Suppressor macrophage (primary cell): ENCODE measurements around the gene SOS2.
A peak's percentile ranks its signal among the peaks of the same experiment; 100 is the strongest.
"Not testable (repeated sequence)": the region's sequence is repeated elsewhere in the genome, so short reads cannot be mapped to it uniquely, and the experiment has no call there.

Experiments used
- DNase-seq, 4 experiments: peaks; one replicate each; pipeline ENCODE4 v3.0.0-alpha.2; 2020 to 2022

Gene SOS2

DNA sequence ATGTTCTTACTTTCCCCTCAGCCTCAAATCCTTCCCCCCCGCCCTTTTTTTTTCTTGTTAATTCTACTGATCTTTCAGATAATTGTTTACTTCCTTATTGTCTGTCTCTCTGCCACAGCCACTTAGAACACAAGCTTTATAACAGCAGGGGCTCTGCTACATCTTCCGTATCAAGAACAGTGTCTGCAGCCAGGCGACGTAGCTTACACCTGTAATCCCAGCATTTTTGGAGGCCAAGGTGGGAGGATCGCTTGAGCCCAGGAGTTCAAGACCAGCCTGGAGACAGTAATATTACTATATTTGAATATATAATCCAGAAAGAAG, 5.4 kb downstream of the SOS2 start:
- peak in 2 of 4 experiments; percentile 11 to 23 for DNase-seq

DNA sequence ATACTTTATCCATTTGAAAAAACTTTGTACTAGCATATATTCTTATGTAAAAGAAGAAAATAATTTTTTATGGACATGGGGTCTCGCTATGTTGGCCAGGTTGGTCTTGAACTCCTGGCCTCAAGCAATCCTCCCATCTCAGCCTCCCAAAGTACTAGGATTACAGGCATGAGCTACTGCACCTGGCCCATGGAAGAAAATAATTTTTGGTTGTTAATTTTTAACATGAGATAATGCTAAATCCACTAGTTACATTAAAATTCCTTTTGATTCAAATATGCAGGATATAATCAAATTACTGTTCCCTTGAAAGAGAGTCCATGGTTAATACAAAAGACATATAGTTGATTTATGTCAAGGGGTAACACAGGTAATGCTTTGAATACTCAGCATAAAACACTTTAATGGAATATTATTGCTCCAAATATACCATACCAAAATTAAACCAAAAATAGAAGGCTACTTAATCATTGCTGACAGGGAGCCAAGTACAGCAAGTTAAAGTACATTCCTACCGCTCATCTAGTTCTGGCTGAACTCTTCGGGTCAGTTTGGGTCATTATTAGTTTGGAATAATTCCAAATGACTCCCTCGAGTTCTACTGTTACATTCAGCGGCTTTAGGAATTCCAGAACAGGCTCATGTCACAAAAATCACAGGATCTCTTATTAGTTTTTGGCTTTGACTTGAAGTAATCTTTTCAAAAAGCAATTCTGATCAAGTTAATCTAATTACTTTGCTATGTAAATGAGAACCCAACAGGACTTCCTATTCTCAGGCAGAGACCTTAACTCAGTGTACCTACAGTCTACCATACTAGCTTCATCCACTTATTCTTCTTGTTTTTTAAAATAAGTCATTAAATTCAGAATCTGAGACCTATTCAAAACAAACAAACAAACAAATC, 6.1 kb downstream of the SOS2 start:
- DNase-seq = no peak

DNA sequence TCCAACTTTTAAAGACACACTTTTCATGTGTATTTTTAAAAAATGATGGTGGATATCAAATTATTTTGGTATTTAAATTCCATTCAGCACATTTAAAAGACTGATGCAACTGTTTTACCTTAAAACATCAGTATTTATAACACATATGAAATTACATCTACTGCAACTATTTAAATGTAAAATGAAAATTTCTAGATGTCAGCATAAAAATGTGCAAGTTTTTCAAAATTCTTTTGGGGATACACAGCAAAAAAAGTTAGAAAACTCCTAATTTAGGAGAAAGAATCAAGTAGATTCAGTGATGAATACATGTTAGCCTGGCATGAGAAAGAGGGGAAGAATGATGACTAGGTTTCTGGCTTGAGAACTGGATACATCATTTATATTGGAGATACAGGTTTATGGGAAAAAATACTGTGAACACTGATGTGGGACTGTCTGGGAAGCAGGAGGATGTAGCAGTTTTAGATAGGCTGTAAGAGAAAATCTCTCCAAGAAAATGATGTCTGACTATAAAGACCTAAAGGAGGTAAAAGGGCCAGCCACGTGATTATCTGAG, 9.2 kb downstream of the SOS2 start:
- DNase-seq = no peak

DNA sequence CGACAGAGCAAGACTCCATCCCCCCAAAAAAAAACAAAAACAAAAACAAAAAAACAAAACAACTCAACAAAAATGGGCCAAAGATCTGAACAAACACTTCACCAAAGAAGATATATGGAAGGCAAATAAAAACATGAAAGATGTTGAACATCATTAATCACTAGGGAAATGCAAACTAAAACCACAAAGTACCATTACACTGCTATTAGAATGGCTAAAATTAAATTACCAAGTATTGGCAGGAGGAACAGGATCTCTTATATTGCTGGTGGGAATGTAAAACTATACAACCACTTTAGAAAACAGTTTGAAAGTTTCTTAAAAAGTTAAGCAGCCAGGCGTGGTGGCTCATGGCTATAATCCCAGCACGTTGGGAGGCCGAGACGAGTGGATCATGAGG, 12.9 kb downstream of the SOS2 start:
- no peak for DNase-seq

DNA sequence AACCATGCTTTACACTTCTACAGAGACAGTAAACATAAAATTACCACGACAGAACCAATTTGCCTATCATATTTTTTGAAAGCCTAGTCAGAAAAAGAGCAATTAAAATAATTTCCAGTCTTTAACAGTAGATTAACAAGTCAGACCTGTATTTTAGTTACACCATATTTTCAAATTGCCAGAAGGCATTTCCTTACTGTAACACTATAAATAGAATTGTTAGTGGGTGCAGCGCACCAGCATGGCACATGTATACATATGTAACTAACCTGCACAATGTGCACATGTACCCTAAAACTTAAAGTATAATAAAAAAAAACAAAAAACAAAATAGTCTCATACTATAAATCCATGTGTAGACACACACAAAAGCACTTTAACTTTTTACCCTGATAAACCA, 16.0 kb downstream of the SOS2 start:
- DNase-seq = no peak

DNA sequence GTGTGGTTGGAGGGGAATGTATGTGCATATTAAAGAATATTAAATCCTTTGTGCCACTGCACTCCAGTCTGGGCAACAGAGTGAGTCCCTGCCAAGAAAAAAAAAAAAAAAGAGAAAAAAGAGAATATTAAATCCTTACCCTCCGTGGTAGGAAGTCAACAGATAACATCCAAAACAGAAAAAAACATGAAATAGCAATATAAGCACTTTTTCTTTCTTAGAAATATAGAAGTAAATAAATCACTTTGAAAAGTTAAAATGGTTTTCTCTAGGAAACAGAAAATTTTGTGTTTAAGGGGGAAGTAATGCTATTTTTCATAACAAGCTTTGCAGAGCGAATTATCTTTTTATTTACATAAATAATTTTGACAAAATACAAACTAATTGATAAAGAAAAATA, 17.6 kb downstream of the SOS2 start:
- DNase-seq = peak in 1 of 4 experiments; percentile 11

DNA sequence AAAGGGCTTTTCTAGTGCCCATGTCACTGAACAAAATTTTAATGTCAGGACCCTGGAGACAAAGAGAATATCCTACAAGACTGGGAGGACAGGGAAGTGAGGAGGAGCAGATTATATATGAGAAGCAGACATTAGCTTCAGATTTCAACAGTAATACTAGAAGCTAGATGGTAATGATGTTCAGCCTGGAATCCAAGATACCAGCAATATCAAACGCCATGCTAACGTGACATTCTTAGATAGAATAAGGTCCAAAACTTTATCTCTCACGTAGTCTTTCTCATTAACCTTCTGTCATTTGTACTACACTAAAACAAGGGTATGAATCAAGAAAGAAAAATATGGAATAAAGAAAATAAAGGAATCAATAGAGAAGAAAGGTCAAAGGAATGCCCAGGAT, 18.7 kb downstream of the SOS2 start:
- no peak for DNase-seq

DNA sequence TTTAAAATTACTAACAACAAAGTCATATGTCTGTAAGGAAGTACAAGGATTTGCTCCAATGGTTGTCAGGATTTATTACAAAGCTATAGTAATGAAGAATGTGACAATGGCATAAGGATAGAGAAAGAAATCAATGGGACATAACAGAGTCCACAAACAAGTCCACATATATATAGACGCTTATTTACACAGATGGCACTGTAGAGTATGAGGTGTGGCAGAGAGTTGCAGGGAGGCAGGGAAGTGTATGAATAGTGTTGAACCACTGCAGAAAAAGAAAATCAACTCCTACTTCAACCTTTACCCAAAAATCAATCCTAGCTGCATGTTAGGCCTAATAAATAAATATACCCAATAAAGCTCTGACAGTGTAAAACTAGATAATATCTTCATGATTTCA, 21.3 kb downstream of the SOS2 start:
- no peak for DNase-seq

DNA sequence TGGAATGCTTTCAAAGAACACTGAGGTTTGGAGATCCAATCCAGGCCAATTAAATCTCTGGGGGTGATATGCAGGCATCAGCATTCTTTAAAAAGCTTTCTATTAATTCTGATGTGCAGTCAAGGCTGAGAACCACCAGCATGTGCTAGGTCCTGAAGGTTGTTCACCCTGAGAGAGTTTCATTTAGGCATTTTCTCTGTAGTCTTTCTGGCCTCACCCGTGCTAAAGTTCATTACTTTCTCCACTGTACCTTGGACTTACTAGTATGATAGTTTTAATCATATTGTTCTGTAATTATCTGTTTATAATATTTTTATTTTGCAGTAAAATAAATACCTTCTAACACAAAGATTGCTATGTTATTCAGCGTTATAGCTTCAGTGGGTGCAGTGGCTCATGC, 32.9 kb downstream of the SOS2 start:
- DNase-seq = no peak

DNA sequence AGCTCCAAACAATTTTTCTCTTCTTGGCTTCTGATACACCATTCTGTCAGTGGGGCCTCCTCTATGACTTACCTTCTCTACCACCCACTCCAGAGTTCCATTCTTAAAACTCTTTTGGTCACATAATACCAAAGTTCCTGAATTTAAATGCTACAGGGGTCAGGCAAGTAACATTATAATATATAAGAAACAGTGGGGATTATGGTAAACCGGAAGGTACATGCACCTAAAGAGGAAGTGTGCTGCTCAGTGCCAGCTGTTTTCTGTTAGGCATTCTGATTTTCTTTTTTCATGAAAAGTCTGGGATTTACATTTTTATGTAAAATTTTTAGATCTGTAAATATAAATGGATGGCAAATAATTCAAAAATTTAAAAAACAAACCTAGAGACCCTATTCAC, 39.9 kb downstream of the SOS2 start:
- peak in 2 of 4 experiments; percentile 13 to 14 for DNase-seq

DNA sequence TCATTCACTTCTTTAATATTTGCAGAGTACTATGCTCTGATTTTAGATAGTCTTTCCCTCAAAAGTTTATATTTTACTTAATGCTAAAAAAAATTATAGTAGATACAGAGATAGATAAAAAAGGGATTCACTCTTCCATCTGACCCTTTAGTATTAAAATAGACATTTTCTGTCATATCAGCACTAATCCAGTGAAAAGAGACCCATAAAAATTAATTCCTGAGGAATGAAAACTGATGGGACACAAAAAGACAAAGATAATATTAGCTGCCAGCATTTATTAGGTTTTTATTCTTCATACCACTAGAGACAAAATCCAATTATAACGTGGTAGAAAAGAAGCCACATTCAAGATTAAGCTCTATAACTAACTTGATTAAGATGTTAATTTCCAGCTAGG, 45.3 kb downstream of the SOS2 start:
- no peak for DNase-seq

DNA sequence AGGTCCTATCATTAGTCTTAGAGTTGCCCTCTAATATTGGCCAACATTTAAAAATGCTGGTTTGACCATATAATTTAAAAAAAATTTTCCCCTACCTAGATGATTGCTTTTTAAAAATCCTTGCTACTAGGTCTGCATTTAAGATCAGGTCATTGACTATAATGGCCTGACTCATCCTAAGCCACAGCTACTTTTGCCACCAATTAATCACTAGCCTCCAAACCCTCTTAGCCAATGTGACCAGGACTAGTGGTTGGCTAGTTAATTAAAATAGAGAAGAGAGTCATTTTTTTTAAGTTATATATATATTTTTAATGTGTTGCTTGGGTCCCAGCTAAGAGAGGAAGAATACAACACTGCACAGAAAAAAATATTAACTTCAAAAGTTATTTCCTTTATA, 57.5 kb downstream of the SOS2 start:
- no peak for DNase-seq

DNA sequence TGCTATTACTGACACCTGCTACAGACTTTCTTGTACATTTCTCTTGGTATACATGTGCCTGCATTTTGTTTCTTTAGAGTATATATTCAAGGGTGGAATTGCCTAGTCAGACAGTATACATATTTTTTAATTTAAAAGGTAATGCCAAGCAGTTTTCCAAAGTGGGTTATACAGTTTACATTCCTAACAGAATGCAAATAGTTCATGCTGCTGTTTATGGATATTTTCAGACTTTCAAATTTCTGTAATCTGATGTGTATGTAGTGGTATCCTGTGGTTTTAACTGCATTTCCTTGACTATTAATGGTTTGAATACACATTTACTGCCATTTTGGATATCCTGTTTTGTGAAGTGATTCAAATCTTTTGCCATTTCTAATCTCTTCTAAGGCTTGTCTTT, 59.5 kb downstream of the SOS2 start:
- DNase-seq = no peak

DNA sequence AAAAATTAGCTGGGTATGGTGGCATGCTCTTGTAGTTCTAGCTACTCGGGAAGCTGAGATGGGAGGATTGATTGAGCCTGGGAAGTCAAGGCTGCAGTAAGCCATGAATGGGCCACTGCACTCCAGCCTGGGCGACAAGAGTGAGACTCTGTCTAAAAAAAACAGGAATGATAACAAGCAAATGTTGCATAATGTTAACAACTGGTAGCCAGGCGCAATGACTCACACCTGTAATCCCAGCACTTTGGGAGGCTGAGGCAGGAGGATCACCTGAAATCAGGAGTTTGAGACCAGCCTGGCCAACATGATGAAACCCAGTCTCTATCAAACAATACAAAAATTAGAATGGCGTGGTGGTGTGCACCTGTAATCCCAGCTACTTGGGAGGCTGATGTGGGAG, 64.0 kb downstream of the SOS2 start:
- not testable (repeated sequence) for DNase-seq

DNA sequence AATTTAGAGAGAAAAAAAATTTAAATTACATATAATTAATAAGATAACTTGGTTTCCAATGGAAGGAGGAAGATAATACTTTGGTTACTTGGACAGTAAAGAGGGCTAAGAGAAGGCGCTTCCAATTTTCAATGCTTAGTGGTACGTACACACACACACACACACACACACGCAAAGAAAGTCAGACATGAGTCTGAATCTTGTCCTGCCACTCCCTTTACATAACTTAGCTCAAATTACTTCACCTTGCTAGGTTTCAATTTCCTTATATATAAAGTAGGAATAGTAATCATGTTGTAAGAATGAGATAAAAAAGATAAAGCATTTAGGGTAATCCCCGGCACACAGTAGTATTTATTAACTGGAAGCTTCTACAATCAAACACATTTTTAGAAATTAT, 75.3 kb downstream of the SOS2 start:
- no peak for DNase-seq

DNA sequence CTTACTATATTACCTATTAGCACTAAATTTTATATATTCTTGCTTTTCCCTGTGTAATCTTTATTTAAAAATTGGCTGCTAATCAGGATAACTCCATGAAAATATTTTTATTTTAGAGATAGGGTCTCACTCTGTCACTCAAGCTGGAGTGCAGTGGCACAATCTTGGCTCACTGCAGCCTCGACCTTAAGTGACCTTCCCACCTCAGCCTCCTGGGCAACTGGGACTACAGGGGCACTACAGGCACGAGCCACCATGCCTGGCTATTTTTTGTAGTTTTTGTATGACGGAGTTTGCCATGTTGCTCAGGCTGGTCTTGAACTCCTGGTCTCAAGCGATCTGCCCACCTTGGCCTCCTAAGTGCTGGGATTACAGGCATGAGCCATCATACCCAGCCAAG, 82.6 kb downstream of the SOS2 start:
- DNase-seq = no peak

DNA sequence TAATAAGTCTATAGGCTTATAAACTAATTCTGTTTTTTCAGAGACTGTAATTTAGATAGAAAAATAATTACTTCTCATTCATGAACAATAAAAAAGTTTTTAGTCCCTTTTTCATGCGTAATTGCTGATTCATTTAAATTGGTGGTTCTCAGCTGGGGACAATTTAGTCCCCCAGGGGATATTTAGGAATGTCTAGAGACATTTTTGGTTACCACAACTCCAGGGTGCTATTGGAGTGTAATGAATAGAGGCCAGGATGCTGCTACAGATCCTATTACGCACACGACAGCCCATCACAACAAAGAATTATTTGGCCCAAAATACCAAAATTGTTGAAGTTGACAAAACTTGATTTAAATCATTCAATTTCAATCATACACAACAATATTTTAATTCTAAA, 92.2 kb downstream of the SOS2 start:
- no peak for DNase-seq

DNA sequence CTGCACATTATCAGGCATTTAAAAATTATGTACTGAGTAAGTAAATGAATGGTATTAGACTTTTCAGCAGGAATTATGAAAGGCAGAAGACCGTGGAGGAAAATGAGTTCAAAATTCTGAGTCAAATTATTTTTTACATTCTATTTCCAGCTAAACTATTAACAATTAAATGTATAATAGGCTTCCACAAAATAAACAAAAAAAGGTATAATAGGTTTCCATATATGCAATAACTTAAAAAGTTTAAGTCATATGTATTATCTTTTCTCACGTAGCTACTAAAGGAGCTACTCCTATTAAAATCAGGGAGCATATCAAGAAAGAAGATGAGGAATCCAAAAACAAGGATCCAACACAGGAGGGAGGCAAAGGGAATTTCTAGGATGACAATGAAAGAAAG, 103.6 kb downstream of the SOS2 start:
- DNase-seq = no peak

DNA sequence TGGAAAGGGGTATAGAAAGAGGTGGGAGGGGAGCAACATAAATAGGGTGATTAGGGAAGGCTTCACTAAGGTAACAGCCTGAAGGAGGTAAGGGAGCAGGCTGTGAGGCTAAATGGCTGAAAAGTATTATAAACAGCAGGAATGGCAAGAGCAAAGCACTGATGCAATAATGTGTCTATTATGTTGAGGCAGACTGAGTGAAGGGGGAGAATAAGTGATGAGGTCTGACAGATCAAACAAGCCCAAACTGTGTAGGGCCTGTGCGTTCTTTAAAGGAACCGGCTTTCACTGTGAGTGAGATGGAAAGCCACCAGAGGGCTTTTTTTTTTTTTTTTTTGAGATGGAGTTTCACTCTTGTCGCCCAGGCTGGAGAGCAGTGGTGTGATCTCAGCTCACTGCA, 108.3 kb downstream of the SOS2 start:
- no peak for DNase-seq

DNA sequence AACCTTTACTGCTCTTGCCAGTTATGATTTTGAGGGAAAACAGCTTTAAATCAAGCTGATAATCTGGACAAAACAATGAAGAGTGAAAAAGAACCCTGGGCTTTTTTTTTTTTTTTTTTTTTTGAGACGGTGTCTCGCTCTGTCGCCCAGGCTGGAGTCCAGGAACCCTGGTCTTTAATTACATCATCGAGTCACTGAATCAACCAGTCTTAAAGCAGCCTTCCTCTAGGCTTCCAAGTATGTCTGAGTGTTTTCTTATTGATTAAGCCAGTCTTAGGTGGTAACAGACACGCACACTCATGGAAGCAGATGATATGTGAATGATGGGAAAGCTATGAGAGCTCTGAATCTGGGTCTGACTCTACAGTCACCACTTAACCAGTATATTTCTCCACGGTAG, 109.1 kb downstream of the SOS2 start:
- no peak for DNase-seq

DNA sequence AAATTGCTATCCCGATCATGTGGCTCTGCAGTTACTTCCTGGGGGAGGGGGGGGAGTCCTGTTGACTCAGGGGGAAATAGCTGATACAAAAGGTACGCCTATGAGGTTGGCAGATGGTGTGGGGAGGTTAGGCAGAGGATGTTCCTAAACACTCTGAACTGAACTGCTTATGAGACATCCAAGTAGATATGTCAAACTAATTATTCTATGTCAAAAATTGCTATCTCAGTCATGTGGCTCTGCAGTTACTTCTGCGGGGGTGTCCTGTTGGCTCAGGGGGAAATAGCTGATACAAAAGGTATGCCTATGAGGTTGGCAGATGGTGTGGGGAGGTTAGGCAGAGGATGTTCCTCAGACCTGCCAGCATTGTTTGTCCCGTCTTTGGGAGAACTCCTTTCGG, 109.9 kb downstream of the SOS2 start:
- no peak for DNase-seq

DNA sequence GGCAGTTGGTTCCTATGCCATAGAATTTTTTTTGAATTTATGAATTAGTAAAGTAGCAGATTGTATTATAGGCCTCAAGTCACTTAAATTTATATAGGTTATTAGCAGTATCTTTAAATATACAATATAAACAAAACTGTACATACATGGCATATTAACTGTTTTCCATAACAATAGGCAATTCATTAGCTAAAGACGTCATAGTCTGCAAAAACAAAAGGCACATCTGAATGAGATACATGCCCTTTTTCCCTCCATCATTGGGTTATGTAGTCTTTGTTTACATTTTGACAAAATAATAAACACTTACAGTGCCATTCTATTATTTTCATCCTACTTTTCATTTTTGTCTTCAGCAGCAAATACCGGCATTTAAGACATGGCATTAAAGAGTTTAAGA, 113.9 kb downstream of the SOS2 start:
- DNase-seq = no peak

DNA sequence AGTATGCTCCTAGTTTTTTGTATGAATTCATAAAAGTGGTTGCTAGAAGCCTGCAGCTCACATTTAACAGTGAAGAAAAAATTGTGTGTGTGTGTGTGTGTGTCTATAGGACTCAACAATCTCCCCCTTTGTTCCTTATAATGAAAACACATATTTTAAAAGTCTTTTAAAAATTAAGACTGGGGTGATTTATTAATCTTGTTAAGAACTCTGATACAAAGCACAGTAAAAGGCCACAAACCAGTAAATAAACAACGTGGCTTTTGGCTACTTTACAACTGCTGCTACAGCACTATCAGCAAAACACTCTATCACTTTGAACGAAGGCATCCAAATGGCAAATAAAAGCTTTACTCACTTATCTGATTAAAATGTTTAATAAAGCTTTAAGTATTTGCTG, 114.4 kb downstream of the SOS2 start:
- no peak for DNase-seq

DNA sequence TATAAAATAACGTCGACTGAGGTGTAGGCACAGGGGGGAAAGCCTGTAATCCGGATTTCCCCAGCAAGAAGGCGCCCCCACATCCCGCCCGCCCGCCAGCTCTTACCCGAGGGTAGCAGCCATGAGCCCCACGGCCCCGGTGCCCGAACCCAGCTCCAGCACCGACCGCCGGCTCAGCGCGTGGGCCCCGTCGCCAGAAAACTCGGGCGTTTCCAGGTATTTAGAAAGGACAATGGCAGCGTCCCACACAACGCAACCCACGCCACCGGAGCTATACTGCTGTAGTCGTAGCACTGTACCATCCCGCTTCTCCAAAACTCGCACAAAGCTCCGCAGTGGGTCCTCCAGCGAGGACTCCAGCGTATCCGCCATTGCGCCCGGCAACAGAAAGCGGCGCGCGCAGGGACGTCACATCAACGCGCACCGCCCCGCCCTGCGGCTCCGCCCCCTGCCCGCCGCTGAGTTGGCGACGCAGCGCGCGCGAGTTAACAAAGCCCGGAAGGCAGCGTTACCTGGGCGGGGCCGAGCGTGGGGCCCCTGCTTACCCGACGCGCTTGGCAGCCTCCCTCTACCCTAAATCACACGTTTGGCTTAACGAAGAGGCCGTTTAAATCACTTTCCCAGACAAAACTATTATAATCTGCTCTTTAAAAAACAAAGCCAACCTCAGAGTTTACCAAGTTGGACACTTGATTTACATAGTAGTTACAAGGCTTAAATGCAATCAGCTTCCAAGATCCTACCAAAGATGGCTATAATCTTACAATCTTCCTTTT, 115.0 kb downstream of the SOS2 start, which contains the start of gene VCPKMT:
Gene VCPKMT, minus strand, starts transcription at position 392 of the 776 bp plus-strand sequence. Its CDS starts 20 bp downstream, at position 372.
- DNase-seq = peak; percentile 96 to 99 (median 98)
